Anterior cingulate cortex (tissue), 58 donors: ENCODE measurements around the gene NFYC.
A peak's percentile ranks its signal among the peaks of the same experiment; 100 is the strongest.

Experiments
- DNase-seq, 58 donors: peaks; one replicate each; lab custom pipeline; 2025; lab: John Stamatoyannopoulos, UW

Gene NFYC

GRCh38 chr1:40732756-40733301, 41.3 kb downstream of the NFYC start:
- no peak for DNase-seq

- no peak for DNase-seq
These were observed 43.6 kb downstream of the NFYC start for GRCh38 chr1:40734882-40735628.

GRCh38 chr1:40736085-40736531, 44.6 kb downstream of the NFYC start:
- DNase-seq, result peak in 4 of 58 donors; percentile 11 to 46 (median 26)

GRCh38 chr1:40738831-40739230, 47.3 kb downstream of the NFYC start:
- DNase-seq, result no peak

DNA sequence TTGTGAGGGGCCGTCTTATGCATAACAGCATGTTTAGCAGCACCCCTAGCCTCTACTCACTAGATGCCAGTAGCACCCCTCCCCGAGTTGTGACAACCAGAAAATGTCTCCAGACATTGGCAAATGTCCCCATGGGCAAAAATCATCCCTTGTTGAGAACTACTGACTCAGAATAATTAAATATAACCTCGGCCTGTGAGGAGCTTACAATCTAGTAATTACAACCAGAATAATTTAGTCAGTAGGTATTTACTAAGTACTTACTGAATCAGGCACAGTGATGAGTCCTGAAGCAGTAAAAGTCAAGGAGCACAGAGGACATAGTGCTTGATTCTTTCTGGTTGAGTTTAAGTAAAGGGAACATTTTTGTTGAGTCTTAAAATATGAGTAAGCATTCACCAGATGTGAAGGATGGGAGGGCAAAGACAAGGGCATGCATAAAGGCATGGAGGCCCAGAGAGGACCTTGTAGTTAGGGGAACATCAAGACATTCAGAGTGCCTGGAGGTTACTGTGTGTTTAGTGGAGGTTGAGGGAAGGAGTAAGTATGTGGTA, 48.0 kb downstream of the NFYC start:
- DNase-seq, result no peak

GRCh38 chr1:40740039-40740996, 48.8 kb downstream of the NFYC start:
- no peak for DNase-seq

GRCh38 chr1:40740997-40741736, 49.7 kb downstream of the NFYC start:
- no peak for DNase-seq

GRCh38 chr1:40742363-40743061, 51.0 kb downstream of the NFYC start:
- DNase-seq, result no peak

DNA sequence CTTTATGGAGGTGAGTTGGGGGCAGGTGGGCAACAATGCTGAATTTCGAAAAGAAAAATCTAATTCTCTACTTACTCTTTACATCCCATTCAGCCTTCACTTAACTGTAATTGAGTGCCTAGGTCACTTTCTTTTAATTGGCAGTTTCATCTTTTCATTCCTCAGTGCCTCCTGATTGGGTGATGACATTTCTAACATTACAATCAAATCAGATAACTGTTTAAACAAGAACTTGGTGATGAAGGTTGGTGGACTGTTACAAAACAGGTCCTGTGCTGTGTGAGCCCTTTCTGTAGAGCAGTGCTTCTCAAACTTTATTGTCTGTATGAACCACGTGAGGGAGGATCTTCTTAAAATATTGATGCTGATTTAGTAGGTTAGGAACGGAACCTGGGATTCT, 51.9 kb downstream of the NFYC start:
- DNase-seq, result no peak

DNA sequence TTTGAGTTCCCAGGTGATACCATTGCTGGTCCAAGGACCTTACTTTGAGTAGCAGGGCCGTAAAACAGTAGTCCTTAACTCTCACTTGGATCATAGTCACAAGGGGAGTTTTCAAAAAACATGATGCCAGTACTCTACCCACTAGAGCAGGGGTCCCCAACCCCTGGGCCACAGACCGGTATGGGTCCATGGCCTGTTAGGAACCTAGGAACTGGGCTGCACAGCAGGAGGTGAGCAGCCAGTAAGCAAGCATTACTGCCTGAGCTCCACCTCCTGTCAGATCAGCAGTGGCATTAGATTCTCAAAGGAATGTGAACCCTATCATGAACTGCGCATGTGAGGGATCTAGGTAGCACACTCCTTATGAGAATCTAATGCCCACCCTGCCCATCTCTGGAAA, 52.4 kb downstream of the NFYC start:
- no peak for DNase-seq

GRCh38 chr1:40745176-40745575, 53.7 kb downstream of the NFYC start:
- no peak for DNase-seq

GRCh38 chr1:40746344-40747090, 55.0 kb downstream of the NFYC start:
- no peak for DNase-seq

- DNase-seq, result no peak
These were observed 57.6 kb downstream of the NFYC start for GRCh38 chr1:40748841-40749718.

DNA sequence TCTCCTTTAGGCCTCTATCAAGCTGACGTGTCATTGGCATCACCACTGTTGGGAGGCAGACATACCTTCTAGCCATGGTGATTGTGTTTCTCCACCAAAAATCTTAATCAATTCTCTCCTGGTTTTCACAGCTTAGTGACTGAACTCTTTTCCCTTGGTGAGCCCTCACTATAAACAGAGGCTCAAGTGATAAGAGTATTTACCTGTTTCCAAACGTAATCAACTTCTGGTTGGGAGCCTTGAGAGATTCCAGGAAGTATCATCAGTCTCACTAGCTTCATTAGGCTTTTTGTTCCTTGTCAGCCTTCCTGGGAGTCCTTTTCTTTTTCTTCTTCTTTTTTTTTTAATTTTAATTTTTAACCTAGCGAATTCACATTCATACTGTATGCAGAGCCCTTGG, 58.3 kb downstream of the NFYC start:
- DNase-seq, result no peak

DNA sequence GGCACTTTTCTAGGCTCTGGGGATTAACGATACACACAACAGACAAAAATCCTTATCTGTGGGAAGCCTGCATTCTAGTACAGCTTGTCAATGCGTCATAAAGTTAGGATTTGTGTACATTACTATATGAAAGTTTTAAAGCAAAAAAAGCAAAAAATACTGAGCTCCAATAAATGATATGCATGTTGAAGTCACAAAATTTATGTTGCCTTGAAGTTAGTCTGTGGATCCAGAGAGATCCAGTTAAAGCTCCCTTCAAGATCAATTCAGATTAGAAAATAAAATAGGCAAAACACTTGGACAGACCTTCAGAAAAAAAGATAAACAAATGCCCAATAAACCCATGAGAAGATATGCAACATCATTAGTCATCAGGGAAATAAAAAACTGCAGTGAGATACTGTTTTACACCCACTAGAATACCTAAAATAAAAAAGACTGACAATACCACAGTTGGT, 59.0 kb downstream of the NFYC start:
- DNase-seq, result no peak

- DNase-seq, result no peak
These were observed 60.3 kb downstream of the NFYC start for GRCh38 chr1:40751802-40752201.

GRCh38 chr1:40753142-40753882, 61.8 kb downstream of the NFYC start:
- DNase-seq, result no peak
